OCI-LY3 (cell line): ENCODE measurements around the gene NOC3L.

ENCODE experiments used
- CTCF ChIP-seq: fragments of 200-600, 300-600 bp; sonication (generic); IDR thresholded peaks from 2 replicates; pipeline ENCODE4 v1.5.1; 2014; ENCODE audit warnings: antibody characterized with exemption, low read length, low read depth
- EZH2phosphoT487 ChIP-seq: fragments of 200-600 bp; shearing (Covaris generic); IDR thresholded peaks from 2 replicates; pipeline ENCODE4 v1.6.1; 2018; ENCODE audit warnings: antibody characterized with exemption, mixed run types, low read depth

- TF ChIP-seq CTCF (no peak), EZH2phosphoT487 (no peak)
Measured at GRCh38 chr10:94316560-94316959, 46.2 kb downstream of the NOC3L start.
